SK-N-SH (cell line): ENCODE measurements around the gene PRIMPOL. TPM values are rescaled to one million over a fixed set of nuclear protein-coding genes. Genes with fewer than 3 reads are reported as not detected.

Experiments
- CTCF ChIA-PET: fragments of 300-600, 350-600 bp; formaldehyde crosslinking; extraction: SDS; loops from one replicate; lab custom pipeline; 2021; lab: Yijun Ruan, JAX
- POLR2A ChIA-PET: fragments of 350-600 bp; sonication (Branson Sonifier 250); formaldehyde crosslinking; extraction: SDS; loops from one replicate; lab custom pipeline; 2020; ENCODE audit warnings: antibody characterized with exemption, inconsistent platforms; lab: Yijun Ruan, JAX
- DNase-seq: peaks from one replicate; pipeline ENCODE4 v3.0.0; 2012
- H2AFZ ChIP-seq: fragments of 200-600 bp; sonication (generic); 2 replicates; pipeline ENCODE4 v1.8.1; 2016; ENCODE audit warnings: antibody characterized with exemption, mild to moderate bottlenecking, low read depth
- H3F3A ChIP-seq: fragments of 200-600 bp; sonication (generic); replicated peaks from 2 replicates; pipeline ENCODE3; 2016; ENCODE audit warnings: antibody characterized with exemption, mild to moderate bottlenecking; ENCODE audit not compliant: insufficient read depth
- H3K27ac ChIP-seq, 2 experiments: fragments of 200-500 bp in 1 of 2; fragments of 200-600 bp in 1 of 2; sonication (Bioruptor generic) in 1 of 2; sonication (generic), shearing (Covaris generic) in 1 of 2; 2 replicates each; pipeline versions ENCODE4 v1.5.1 to v1.6.1; 2014 to 2016; ENCODE audit warnings: low read depth in 2 of 2, inconsistent platforms in 1 of 2, low read length in 1 of 2, mild to moderate bottlenecking in 1 of 2, mixed read lengths in 1 of 2
- H3K27me3 ChIP-seq: fragments of 200-600 bp; sonication (generic), shearing (Covaris generic); 2 replicates; pipeline ENCODE4 v1.6.1; 2016; ENCODE audit warnings: mixed run types; ENCODE audit not compliant: insufficient read depth
- H3K36me3 ChIP-seq, 2 experiments: fragments of 200-500 bp in 1 of 2; fragments of 200-600 bp in 1 of 2; sonication (Bioruptor generic) in 1 of 2; sonication (generic) in 1 of 2; replicated peaks in 1 of 2; 2 replicates each; pipeline versions ENCODE3 to v1.5.1; 2014 to 2016; ENCODE audit warnings: low read length in 1 of 2, mild to moderate bottlenecking in 1 of 2; ENCODE audit not compliant: insufficient read depth in 2 of 2, control insufficient read depth in 1 of 2
- H3K4me1 ChIP-seq, 2 experiments: fragments of 200-500 bp in 1 of 2; fragments of 200-600 bp in 1 of 2; sonication (Bioruptor generic) in 1 of 2; sonication (generic), shearing (Covaris generic) in 1 of 2; 2 replicates each; pipeline versions ENCODE4 v1.5.1 to v1.6.1; 2014 to 2016; ENCODE audit warnings: low read depth in 1 of 2, low read length in 1 of 2, mixed run types in 1 of 2; ENCODE audit not compliant: insufficient read depth in 2 of 2, control insufficient read depth in 1 of 2
- H3K4me2 ChIP-seq: fragments of 200-600 bp; sonication (generic), shearing (Covaris generic); 2 replicates; pipeline ENCODE4 v1.6.1; 2017; ENCODE audit warnings: mixed run types
- H3K4me3 ChIP-seq, 2 experiments: fragments of 200-500 bp in 1 of 2; fragments of 200-600 bp in 1 of 2; sonication (Bioruptor generic) in 1 of 2; sonication (generic), shearing (Covaris generic) in 1 of 2; 2 replicates each; pipeline versions ENCODE4 v1.5.1 to v1.8.1; 2014 to 2016; ENCODE audit warnings: low read depth in 2 of 2, inconsistent platforms in 1 of 2, low read length in 1 of 2, mild to moderate bottlenecking in 1 of 2, mixed read lengths in 1 of 2, moderate library complexity in 1 of 2
- H3K79me2 ChIP-seq: fragments of 200-600 bp; sonication (generic); 2 replicates; pipeline ENCODE4 v1.8.1; 2017; ENCODE audit warnings: mild to moderate bottlenecking; ENCODE audit not compliant: insufficient read depth
- H3K9ac ChIP-seq: fragments of 200-600 bp; sonication (generic); 2 replicates; pipeline ENCODE4 v1.6.1; 2017; ENCODE audit warnings: mixed run types
- H3K9me2 ChIP-seq: fragments of 200-600 bp; sonication (generic); 2 replicates; pipeline ENCODE4 v1.6.1; 2017; ENCODE audit warnings: mixed run types
- H3K9me3 ChIP-seq: fragments of 200-600 bp; sonication (generic); 2 replicates; pipeline ENCODE4 v1.6.1; 2017; ENCODE audit warnings: mixed run types, mild to moderate bottlenecking, moderate library complexity
- H4K20me1 ChIP-seq: fragments of 200-600 bp; sonication (generic); 2 replicates; pipeline ENCODE4 v1.6.1; 2017; ENCODE audit warnings: mild to moderate bottlenecking, mixed run types; ENCODE audit not compliant: insufficient read depth
- CHD2 ChIP-seq: fragments of 150-350 bp; IDR thresholded peaks from 2 replicates; pipeline ENCODE4 v1.6.1; 2018; ENCODE audit warnings: low read length; ENCODE audit not compliant: partially characterized antibody
- ELF1 ChIP-seq: IDR thresholded peaks from 2 replicates; pipeline ENCODE4 v1.4.0; 2012
- EP300 ChIP-seq, 2 experiments: IDR thresholded peaks; 2 replicates each; pipeline versions ENCODE4 v1.4.0 to v1.6.1; 2012; ENCODE audit warnings: borderline replicate concordance in 1 of 2, low read depth in 1 of 2, low read length in 1 of 2
- EZH2phosphoT487 ChIP-seq: fragments of 200-600 bp; sonication (generic); IDR thresholded peaks from 2 replicates; pipeline ENCODE4 v1.6.1; 2017; ENCODE audit warnings: low read depth, mixed run types, mild to moderate bottlenecking, antibody characterized with exemption, moderate library complexity, borderline replicate concordance
- FOSL2 ChIP-seq: IDR thresholded peaks from 2 replicates; pipeline ENCODE4 v1.4.0; 2012; ENCODE audit warnings: low read depth, mild to moderate bottlenecking, moderate library complexity, borderline replicate concordance
- JUND ChIP-seq: IDR thresholded peaks from 2 replicates; pipeline ENCODE4 v1.4.0; 2012
- NRF1 ChIP-seq: IDR thresholded peaks from 2 replicates; pipeline ENCODE4 v1.6.1; 2012; ENCODE audit warnings: low read depth, mild to moderate bottlenecking, low read length
- PBX3 ChIP-seq: IDR thresholded peaks from 2 replicates; pipeline ENCODE4; 2012
- POLR2AphosphoS5 ChIP-seq: IDR thresholded peaks from 2 replicates; pipeline ENCODE4 v1.6.1; 2012; ENCODE audit warnings: low read depth, low read length
- RFX5 ChIP-seq: IDR thresholded peaks from 2 replicates; pipeline ENCODE4 v1.6.1; 2012; ENCODE audit warnings: mild to moderate bottlenecking, improper control_type of control experiment, low read length
- TCF12 ChIP-seq: IDR thresholded peaks from 2 replicates; pipeline ENCODE4 v1.4.0; 2012
- TEAD4 ChIP-seq: IDR thresholded peaks from 2 replicates; pipeline ENCODE4 v1.4.0; 2012; ENCODE audit warnings: mild to moderate bottlenecking, borderline replicate concordance; ENCODE audit not compliant: insufficient read depth
- USF2 ChIP-seq: fragments of 150-350 bp; IDR thresholded peaks from 2 replicates; pipeline ENCODE4 v1.6.1; 2017; ENCODE audit warnings: antibody characterized with exemption, low read length, low read depth, borderline replicate concordance
- WGBS: methylation state at CpG from one replicate; pipeline ENCODE4 v1.1.6; 2017; ENCODE audit warnings: low lambda C conversion rate; 5-methylcytosine and 5-hydroxymethylcytosine counted together
- polyA plus RNA-seq, 3 experiments: library from polyadenylated mRNA; depleted of rRNA; stranded (reverse); fragments of >200 nt; gene quantifications; 2 replicates each; pipeline ENCODE4 v1.2.3, GENCODE V29; 2012
- TF ChIP-seq, protein P1 (sequence below): IDR thresholded peaks from 2 replicates; pipeline ENCODE4 v1.4.0; 2012; ENCODE audit warnings: low read depth, borderline replicate concordance
- TF ChIP-seq, protein P2 (sequence below): fragments of 200-600 bp; sonication (generic); IDR thresholded peaks from 2 replicates; pipeline ENCODE4 v1.6.1; 2017; ENCODE audit warnings: antibody characterized with exemption, mild to moderate bottlenecking, moderate library complexity

PRIMPOL gene
- polyA plus RNA-seq, 1 of the 3 experiments (the other 2 are of a cell fraction): 8.0 TPM

GRCh38 chr4:184694412-184694956 is 44.9 kb downstream of the PRIMPOL start (continued):
- TF ChIP-seq, protein P1, sequence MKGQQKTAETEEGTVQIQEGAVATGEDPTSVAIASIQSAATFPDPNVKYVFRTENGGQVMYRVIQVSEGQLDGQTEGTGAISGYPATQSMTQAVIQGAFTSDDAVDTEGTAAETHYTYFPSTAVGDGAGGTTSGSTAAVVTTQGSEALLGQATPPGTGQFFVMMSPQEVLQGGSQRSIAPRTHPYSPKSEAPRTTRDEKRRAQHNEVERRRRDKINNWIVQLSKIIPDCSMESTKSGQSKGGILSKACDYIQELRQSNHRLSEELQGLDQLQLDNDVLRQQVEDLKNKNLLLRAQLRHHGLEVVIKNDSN: no peak

DNA sequence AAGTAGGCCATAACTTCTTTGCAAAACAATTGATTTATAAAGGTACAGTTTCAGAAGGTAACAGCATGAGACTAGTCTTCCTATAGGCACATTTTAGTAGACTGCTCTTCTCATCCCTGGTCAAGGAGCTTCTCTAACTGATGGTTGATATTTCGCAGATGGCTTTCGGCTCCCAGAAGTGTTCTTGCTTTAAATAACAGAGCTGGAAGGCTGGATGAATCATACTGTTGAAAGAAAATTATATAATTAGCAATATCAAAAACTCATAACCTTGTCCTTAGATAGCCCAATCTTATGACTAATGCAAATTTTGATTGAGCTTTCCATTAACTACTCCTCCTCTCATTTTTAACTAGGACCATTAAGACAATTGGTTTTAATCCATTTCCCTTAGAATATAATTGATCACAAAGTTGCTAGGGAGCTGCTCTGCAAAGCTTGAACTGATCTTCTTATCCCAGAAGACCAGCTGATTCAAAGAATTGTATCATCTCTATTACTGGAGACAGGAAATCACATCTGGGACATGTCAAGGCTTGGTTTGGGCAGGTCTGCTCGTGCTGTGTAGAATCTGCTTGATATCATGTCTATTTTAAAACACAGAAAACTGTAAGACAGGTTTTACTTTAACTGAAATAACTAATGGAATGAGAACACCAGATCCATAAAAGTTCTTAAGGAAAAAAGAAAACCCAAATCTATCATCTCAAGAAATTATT is 45.8 kb downstream of the PRIMPOL start:
- no peak for TF ChIP-seq CHD2
- 0 out of 2 replicates have a peak, but pooled peaks have one; percentile 15 for TF ChIP-seq POLR2AphosphoS5
- TF ChIP-seq USF2: no peak
- TF ChIP-seq, protein P2, sequence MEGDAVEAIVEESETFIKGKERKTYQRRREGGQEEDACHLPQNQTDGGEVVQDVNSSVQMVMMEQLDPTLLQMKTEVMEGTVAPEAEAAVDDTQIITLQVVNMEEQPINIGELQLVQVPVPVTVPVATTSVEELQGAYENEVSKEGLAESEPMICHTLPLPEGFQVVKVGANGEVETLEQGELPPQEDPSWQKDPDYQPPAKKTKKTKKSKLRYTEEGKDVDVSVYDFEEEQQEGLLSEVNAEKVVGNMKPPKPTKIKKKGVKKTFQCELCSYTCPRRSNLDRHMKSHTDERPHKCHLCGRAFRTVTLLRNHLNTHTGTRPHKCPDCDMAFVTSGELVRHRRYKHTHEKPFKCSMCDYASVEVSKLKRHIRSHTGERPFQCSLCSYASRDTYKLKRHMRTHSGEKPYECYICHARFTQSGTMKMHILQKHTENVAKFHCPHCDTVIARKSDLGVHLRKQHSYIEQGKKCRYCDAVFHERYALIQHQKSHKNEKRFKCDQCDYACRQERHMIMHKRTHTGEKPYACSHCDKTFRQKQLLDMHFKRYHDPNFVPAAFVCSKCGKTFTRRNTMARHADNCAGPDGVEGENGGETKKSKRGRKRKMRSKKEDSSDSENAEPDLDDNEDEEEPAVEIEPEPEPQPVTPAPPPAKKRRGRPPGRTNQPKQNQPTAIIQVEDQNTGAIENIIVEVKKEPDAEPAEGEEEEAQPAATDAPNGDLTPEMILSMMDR: no peak
- no peak for TF ChIP-seq TEAD4
- peak in 1 of 2 experiments; percentile 51; a peak in 2 of 4 replicates for TF ChIP-seq EP300 (IDR thresholded peaks at IDR 0.05; ENCODE audit: borderline replicate concordance in 1 of 2, low read depth in 1 of 2, low read length in 1 of 2)
- peak; percentile 78 for TF ChIP-seq TCF12
- no peak for TF ChIP-seq ELF1
- no peak for TF ChIP-seq EZH2phosphoT487
- no peak for TF ChIP-seq NRF1
- TF ChIP-seq FOSL2: no peak
- TF ChIP-seq JUND: no peak
- no peak for TF ChIP-seq RFX5
- peak; percentile 67 for TF ChIP-seq PBX3
- H3K79me2 ChIP-seq: no peaks in the 10 kb centered on the region
- peak overlapping the region; percentile 46 to 76; a peak in 3 of 4 replicates for H3K27ac ChIP-seq
- POLR2A ChIA-PET: no interaction called here
- CTCF ChIA-PET: interaction anchor here (1.2 kb wide), 1 partner anchor 17 kb away, joined by 3 read pairs; no protein-coding TSS in a partner anchor
- no peaks in the 10 kb centered on the region for H4K20me1 ChIP-seq
- WGBS: 33% methylated on average over 3 of the region's 3 CpGs
- H3K4me2 ChIP-seq: peak overlapping the region; percentile 7; the same call in 1 of the 2 replicates
- no peaks in the 10 kb centered on the region; the same call in 1 of the 2 replicates for H3K9me3 ChIP-seq
- no peak overlapping the region for H3K9ac ChIP-seq
- H3K4me1 ChIP-seq: peaks cover 0 to 5% of the 10 kb centered on the region in 2 experiments; a peak in 1 of 4 replicates
- no peaks in the 10 kb centered on the region for H3K27me3 ChIP-seq
- no peak overlapping the region for H3K4me3 ChIP-seq
- no peak for DNase-seq
- H3K9me2 ChIP-seq: no peaks in the 10 kb centered on the region
- H2AFZ ChIP-seq: no peak overlapping the region
- H3K36me3 ChIP-seq: peaks cover 21 to 30% of the 10 kb centered on the region in 2 experiments
- peaks cover 8% of the 10 kb centered on the region for H3F3A ChIP-seq
